Activated CD4-positive, CD25-positive, alpha-beta regulatory T cell (primary cell): ENCODE results near the gene PSME1.
"Not testable (repeated sequence)": the region's sequence is repeated elsewhere in the genome, so short reads cannot be mapped to it uniquely, and the experiment has no call there.

Source experiments
- DNase-seq, 4 experiments: peaks; one replicate each; lab custom pipeline; 2025; lab: John Stamatoyannopoulos, UW

Gene PSME1

DNA sequence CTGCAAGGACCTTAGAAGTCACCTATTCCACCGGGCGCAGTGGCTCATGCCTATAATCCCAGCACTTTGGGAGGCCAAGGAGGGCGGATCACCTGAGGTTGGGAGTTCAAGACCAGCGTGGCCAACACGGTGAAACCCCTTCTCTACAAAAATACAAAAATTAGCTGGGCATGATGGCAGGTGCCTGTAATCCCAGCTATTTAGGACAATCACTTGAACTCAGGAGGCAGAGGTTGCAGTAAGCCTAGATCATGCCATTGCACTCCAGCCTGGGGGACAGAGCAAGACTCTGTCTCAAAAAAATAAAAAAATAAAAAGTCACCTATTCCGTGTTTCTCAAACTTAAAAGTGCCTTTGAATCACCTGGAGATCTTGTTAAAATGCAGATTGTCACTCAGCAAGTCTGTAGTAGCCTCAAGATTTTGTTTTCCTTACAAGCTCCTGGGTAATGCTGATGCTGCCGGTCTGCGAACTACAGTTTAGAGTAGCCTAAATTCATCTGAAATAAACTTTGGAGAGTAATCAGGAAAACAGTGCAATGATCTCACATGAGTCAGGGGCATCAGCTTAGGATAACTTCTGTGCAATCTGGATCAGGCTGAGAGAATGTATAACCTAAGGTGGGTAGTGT is 30.3 kb upstream of the PSME1 start:
- DNase-seq = not testable (repeated sequence)

DNA sequence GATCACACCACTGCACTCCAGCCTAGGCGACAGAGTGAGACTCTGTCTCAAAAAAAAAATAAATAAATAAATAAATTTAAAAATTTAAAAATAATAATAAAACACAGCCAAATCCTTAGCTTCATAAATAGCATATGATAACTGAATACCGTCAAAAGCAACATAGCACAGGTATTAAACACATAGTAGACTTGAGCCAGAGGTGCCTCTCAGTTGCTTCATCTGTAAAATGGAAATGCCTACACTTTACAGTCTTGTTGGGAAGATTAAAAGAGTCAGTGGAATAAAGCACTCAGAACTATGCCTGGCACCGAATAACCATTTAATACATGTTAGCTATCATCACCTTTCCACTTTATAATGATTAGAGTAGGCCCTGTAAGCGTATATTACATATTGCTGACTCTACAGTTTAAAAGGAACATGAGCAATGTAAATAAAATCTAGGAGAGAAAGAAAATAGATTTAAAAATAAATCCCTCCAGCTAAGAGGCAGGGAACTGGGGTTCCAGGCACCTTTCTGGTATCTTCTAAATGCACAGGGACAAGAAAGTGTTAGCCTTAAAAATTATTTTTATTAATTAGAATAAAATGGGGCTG is 29.2 kb upstream of the PSME1 start:
- no peak for DNase-seq

DNA sequence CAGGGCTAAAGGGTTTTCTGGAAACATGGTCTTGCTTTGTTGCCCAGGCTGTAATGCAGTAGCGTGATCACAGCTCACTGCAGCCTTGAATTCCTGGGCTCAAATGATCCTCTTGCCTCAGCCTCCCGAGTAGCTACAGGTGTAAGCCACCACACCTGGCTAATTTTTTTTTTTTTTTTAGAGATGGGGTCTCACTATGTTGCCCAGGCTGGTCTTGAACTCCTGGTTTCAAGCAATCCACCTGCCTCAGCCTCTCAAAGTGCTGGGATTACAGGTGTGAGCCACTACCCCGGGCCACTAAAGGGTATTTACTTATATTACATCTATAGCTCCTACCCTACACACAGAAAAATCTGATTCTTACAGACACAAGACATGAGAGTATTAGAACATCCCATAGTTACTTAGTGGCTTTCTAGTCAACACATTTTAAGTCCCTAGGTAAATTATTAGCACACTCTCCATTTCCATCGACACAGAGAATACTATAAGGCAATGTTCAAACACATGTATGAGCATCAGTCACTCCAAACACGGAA is 27.6 kb upstream of the PSME1 start:
- DNase-seq = no peak

- DNase-seq = no peak
These were observed 25.9 kb upstream of the PSME1 start for GRCh38 chr14:24110060-24110459.

DNA sequence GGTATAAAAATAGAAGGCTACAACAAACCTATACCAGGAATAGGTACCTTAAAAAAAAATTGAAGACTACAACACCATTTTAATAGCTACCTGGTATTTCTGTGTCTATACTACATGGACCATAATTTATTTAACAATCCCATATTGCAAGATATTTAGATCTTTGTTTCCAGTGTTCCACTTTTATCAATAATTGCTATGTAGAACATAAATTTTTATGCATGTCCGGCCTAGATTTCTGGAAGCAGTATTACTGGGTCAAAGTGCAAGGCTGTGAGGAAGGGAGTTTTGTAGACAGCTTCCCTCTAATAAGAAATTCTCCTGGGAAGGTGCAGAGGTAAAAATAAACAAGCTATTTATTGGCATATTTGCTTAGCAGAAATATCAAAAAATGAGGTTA is 25.5 kb upstream of the PSME1 start:
- no peak for DNase-seq

- no peak for DNase-seq
These were observed 22.6 kb upstream of the PSME1 start for GRCh38 chr14:24113379-24113800.

GRCh38 chr14:24113801-24114531 is 22.0 kb upstream of the PSME1 start:
- DNase-seq = peak; percentile 41 to 65 (median 59)

GRCh38 chr14:24114532-24115421 is 21.2 kb upstream of the PSME1 start, which contains the start of the genes DCAF11 and NRL:
Gene DCAF11 (plus strand): TSS chr14:24114777. CDS start chr14:24115595, 818 bp downstream.
Gene NRL (minus strand): TSS chr14:24114949. CDS start chr14:24082848, 32,101 bp downstream.
- peak; percentile 96 to 97 (median 97) for DNase-seq

GRCh38 chr14:24115422-24116127 is 20.4 kb upstream of the PSME1 start:
- DNase-seq = no peak

DNA sequence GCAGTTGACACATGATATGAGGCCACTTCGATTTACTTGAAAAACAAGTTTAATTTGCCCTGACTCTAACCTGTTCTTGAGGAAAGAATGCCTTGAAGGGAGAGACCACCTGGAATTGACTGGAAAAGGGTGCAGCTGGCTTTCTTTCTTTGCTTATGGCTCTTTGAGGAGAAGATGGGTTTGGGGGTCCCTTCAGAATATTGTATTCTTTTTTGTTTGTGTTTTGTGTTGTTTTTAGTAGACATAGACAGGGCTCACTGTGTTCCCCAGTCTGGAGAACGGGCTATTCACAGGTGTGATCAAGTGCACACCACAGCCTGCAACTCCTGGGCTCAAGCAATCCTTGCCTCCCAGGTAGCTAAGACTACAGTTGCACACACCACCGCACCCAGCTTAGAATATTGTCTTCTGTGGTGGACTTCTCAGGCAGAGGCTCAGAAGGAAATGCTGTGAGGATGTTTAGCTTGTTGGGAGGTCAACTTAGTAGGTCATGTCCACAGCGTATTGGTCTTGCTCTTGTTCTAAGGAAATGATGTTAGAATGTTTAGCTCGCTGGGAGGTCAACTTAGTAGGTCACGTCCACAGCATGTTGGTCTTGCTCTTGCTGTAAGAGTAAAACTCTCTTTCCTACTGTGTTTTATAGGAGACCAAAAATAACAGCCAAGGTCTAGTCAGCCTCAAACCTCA is 19.7 kb upstream of the PSME1 start:
- DNase-seq = no peak

DNA sequence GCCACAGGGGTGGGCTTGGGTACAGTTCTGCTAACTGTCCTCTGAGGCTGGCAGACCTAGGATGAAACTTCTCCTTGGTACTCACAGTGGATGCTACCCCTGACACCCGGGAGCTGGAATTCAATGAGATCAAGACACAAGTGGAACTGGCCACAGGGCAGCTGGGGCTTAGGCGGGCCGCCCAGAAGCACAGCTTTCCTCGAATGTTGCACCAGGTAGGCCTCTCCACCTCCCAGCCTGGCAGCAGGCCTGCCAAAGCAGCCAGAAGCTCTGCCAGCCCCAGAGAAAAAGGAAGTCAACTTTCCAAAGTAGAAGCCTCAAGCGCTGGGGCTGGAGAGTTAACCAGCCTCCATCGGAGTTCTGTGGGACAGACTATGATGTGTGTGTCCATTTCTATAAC is 18.8 kb upstream of the PSME1 start:
- no peak for DNase-seq

DNA sequence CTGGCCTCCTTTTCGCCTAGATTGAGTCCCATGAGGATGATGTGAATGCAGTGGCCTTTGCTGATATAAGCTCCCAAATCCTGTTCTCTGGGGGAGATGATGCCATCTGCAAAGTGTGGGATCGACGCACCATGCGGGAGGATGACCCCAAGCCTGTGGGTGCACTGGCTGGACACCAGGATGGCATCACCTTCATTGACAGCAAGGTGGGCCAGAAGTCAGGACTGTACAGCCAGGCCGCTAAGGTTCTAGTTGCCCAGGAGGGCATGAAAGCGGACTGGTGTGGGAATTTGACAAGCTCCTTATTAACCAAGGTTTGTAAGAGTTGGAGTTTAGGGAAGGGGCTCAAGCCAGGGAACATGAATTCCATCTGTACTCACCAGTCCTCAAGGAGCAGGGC is 16.3 kb upstream of the PSME1 start:
- no peak for DNase-seq

DNA sequence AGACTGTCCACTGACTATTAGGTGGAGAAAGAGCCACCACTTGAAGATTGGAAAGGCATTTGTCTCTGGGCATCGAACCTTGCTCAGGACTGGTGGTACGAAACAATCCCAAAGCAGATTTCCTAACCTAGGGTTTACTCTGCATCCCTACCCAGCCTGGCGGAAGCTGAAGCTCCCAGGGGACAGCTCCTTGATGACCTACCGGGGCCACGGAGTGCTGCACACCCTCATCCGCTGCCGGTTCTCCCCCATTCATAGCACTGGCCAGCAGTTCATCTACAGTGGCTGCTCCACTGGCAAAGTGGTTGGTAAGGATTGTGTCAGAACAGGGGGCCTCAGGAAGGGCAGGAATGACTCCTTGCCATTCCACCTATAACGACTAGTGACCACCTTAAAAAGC is 14.8 kb upstream of the PSME1 start:
- no peak for DNase-seq

DNA sequence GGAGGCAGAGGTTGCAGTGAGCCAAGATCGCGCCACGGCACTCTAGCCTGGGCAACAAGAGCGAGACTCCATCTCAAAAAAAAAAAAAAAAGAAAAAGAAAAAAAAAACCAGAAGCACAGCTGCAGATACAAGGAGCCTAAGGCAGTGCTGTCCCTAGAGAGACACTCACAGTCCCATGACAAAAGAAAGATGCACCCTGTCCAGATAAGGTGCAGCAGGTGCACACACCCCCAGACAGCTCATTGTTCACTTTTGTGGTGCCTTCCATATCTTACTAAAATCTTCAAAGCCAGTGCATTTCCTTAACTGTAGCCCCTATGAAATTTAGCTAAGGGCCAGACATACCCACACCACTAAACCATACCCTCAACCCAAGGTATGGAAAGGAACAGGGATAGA is 13.6 kb upstream of the PSME1 start:
- DNase-seq = no peak

DNA sequence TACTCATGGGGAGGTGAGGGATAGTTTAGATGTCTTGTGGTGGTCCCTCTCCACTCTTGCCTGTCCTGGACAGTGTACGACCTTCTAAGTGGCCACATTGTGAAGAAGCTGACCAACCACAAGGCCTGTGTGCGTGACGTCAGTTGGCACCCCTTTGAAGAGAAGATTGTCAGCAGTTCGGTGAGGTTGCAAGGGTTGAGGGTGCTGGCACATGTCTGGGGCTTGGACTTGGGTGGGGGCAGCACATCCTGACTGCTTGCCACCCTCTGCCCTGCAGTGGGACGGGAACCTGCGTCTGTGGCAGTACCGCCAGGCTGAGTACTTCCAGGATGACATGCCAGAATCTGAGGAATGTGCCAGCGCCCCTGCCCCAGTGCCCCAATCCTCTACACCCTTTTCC is 13.1 kb upstream of the PSME1 start:
- no peak for DNase-seq

DNA sequence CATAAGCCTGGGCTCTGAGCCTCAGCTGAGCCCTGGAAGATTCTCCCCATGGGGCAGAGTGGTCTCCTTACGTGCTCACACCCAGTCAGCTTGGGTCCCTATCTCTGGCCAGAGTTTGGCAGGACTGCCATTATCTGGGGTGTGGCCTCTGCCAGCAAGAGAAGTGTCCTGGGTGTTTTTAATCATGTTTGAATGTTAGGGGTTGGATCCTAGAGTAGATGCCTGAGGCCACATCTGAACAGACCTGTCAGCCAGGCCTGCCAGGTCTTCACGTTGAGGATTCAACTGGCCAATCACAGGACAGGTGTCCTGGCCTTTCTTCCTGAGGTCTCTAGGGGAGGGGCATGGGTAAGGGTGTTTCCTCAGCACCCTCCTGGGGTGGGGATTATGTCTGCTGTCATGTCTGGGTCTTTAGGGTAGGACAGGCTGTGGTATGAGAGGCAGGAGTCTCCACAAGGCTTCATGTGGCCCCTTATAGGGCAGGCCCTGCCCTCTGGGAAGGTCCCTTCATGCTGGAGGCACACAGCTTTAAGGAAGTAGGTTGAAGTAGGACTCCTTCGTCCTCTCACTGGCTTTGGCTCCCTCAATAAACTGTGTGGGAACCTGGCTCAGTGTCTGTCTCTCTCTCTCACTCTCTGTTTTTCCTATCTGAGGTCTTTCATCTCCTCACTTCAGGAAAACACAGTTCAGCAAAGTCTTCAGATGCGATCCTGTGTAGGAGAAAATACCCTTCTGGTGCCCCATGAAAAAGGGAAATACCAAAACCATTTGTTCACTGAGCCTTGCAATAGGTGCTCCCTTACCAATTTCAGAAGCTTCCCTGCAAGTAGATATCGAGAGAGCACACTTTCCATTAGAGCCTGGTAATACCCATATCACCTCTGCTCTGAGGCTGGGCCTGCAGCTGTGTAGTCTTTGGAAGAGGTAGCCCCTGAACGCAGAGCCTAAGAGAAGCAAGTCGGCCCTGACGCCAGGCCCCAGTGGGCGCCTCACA is 12.3 kb upstream of the PSME1 start:
- DNase-seq = no peak

DNA sequence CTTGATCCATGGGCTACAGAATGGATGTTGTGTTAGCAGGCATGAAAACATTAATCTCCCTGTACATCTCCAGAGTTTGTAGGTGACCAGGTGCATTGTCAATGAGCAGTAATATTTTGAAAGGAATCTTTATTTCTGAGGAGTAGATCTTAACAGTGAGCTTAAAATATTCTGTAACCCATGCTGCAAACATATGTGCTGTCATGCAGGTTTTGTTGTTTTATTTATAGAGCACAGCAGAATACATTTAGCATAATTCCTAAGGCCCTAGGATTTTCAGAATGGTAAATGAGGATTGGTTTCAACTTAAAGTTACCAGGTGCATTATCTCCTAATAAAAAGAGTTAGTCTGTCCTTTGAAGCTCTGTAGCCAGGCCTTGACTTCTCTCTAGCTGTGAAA is 9.1 kb upstream of the PSME1 start:
- no peak for DNase-seq

GRCh38 chr14:24127673-24128072 is 8.3 kb upstream of the PSME1 start:
- DNase-seq = no peak

- DNase-seq = no peak
These were observed 6.5 kb upstream of the PSME1 start for GRCh38 chr14:24129410-24129998.
